ENCODE measurements around the gene IER2. TPM values are rescaled to one million over a fixed set of nuclear protein-coding genes. Genes with fewer than 3 reads are reported as not detected.
A peak's percentile ranks its signal among the peaks of the same experiment; 100 is the strongest.
"Not testable (repeated sequence)": the region's sequence is repeated elsewhere in the genome, so short reads cannot be mapped to it uniquely, and the experiment has no call there.

IER2 gene
- total and polyA plus RNA-seq, 8 donors, result 44.6 to 408 (median 115) TPM

GRCh38 chr19:13169769-13170168 is 19.6 kb downstream of the IER2 start:
- DNase-seq, result no peak
- Histone ChIP-seq H3K4me1 (peaks cover 28 to 87% of the 10 kb centered on the region in 2 donors), H3K36me3 (no peaks in the 10 kb centered on the region), H3K27ac (peak overlapping the region in 1 of 2 donors; percentile 97), H3K4me3 (no peak overlapping the region), H3K9me3 (no peaks in the 10 kb centered on the region), H3K27me3 (no peaks in the 10 kb centered on the region)
- intact Hi-C loops (cut with DNase I), result no loop called here
- TF ChIP-seq, protein P1, sequence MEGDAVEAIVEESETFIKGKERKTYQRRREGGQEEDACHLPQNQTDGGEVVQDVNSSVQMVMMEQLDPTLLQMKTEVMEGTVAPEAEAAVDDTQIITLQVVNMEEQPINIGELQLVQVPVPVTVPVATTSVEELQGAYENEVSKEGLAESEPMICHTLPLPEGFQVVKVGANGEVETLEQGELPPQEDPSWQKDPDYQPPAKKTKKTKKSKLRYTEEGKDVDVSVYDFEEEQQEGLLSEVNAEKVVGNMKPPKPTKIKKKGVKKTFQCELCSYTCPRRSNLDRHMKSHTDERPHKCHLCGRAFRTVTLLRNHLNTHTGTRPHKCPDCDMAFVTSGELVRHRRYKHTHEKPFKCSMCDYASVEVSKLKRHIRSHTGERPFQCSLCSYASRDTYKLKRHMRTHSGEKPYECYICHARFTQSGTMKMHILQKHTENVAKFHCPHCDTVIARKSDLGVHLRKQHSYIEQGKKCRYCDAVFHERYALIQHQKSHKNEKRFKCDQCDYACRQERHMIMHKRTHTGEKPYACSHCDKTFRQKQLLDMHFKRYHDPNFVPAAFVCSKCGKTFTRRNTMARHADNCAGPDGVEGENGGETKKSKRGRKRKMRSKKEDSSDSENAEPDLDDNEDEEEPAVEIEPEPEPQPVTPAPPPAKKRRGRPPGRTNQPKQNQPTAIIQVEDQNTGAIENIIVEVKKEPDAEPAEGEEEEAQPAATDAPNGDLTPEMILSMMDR (IDR thresholded peaks at IDR 0.05), result no peak
- no peak for ATAC-seq

DNA sequence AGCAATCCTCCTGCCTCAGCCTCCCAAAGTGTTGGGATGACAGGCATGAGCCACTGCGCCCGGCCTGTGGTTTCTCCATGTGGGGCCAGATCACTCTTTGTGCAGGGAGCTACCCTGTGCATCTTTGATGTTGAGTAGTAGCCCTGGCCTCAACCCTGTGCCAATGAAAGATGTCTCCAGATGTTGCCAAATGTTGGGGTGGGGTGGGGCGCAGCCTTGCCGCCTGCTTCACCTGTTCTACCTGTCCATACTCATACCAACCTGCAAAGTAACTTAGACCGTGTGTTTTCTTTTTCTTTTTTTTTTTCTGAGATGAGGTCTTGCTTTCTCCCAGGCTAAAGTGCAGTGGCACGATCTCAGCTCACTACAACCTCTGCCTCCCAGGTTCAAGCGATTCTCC is 20.9 kb downstream of the IER2 start:
- TF ChIP-seq, protein P1 (IDR thresholded peaks at IDR 0.05), result no peak
- intact Hi-C loops (cut with DNase I), result no loop called here
- Histone ChIP-seq H3K9me3 (no peaks in the 10 kb centered on the region), H3K4me1 (peaks cover 22 to 73% of the 10 kb centered on the region in 2 donors), H3K36me3 (no peaks in the 10 kb centered on the region), H3K27me3 (no peaks in the 10 kb centered on the region), H3K4me3 (no peak overlapping the region), H3K27ac (no peak overlapping the region)
- DNase-seq (no peak), ATAC-seq (no peak)

DNA sequence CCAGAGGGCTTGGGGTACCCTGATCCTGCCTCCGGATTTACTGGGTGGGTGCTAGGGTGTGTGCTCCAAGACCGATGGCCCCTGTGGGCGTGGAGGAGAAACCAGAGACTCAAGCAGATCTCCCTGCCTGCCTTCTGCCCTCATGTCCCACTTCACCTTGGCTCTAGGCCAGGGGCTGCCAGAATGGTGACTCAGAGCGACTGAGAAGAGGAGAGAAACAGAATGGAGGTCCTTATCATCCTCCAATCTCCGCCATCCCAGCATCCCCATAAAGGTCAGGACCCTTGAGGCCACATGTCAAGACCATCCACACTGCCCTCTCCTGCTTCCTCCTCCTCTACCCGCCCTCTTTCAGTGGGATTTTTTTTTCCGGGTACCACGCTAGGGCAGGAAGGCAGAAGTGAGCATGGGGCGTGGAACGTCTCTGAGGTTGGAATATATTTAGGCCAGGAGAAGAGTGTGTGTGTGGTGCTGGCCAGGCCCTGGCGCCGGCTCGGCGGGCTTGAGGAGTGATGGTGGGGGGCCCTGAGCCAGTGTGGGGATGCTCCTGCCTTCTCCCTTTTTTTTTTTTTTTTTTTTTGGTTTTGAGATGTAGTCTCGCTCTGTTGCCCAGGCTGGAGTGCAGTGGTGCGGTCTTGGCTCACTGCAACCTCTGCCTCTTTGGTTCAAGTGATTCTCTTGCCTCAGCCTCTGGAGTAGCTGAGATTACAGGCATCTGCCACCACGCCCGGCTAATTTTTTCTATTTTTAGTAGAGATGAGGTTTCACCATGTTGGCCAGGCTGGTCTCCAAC is 22.3 kb downstream of the IER2 start:
- DNase-seq, result peak in 3 of 4 donors; percentile 56 to 95 (median 84)
- Histone ChIP-seq H3K4me3 (peak overlapping the region in 1 of 2 donors; percentile 22), H3K9me3 (no peaks in the 10 kb centered on the region), H3K27ac (peak overlapping the region; percentile 61 to 72), H3K4me1 (peaks cover 14 to 59% of the 10 kb centered on the region in 2 donors), H3K27me3 (no peaks in the 10 kb centered on the region), H3K36me3 (no peaks in the 10 kb centered on the region)
- peak; percentile 46 for ATAC-seq
- TF ChIP-seq, protein P1 (IDR thresholded peaks at IDR 0.05), result no peak
- intact Hi-C loops (cut with DNase I), result no loop called here

GRCh38 chr19:13173139-13173737 is 23.0 kb downstream of the IER2 start:
- no peaks in the 10 kb centered on the region for H3K36me3 ChIP-seq
- TF ChIP-seq, protein P1 (IDR thresholded peaks at IDR 0.05), result no peak
- H3K4me1 ChIP-seq, result peaks cover 14 to 53% of the 10 kb centered on the region in 2 donors
- intact Hi-C loops (cut with DNase I), result no loop called here
- no peak overlapping the region for H3K4me3 ChIP-seq
- no peaks in the 10 kb centered on the region for H3K9me3 ChIP-seq
- DNase-seq, result no peak
- peak overlapping the region; percentile 61 to 72 for H3K27ac ChIP-seq
- H3K27me3 ChIP-seq, result no peaks in the 10 kb centered on the region
- ATAC-seq, result no peak

DNA sequence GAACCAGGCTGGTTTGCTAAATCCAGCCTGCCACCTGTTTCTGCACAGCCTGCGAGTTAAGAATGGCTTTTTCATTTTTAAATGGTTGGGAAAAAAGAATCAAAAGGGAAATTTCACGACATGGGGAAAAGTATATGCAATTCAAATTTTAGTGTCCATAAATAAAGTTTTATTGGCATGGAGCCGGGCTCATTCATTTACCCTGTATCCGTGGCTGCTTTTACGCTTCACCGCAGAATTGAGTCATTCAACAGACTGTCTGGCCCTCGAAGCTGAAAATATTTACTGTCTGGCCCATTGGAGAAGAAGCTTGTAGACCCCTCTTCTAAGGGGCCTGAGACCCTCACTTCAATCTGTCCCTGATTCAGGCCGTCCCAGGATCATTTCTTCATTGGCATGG is 26.1 kb downstream of the IER2 start:
- intact Hi-C loops (cut with DNase I), result no loop called here
- H3K27ac ChIP-seq, result no peak overlapping the region
- ATAC-seq, result no peak

DNA sequence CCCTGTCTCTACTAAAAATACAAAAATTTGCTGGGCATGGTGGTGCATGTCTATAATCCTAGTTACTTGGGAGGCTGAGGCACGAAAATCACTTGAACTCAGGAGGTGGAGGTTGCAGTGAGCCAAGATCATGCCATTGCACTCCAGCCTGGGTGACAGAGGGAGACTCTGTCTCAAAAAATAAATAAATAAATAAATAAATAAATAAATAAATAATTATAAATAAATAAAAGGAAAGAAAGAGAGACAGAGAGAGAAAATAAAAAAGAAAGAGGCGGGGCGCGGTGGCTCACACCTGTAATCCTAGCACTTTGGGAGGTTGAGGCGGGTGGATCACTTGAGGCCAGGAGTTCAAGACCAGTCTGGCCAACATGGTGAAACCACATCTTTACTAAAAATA is 27.4 kb downstream of the IER2 start:
- H3K4me3 ChIP-seq; H3K27ac ChIP-seq; intact Hi-C loops (cut with DNase I); DNase-seq; ATAC-seq; H3K27me3 ChIP-seq; H3K36me3 ChIP-seq; H3K9me3 ChIP-seq: not testable (repeated sequence)
- H3K4me1 ChIP-seq, result peaks cover 13 to 20% of the 10 kb centered on the region in 2 donors

More for the DNA sequence above, 26.1 kb downstream of the IER2 start:
- H3K9me3 ChIP-seq, result no peaks in the 10 kb centered on the region
- TF ChIP-seq, protein P1 (IDR thresholded peaks at IDR 0.05), result no peak
- no peak overlapping the region for H3K4me3 ChIP-seq
- no peaks in the 10 kb centered on the region for H3K36me3 ChIP-seq
- peaks cover 14 to 22% of the 10 kb centered on the region in 2 donors for H3K4me1 ChIP-seq
- DNase-seq, result no peak
- H3K27me3 ChIP-seq, result no peaks in the 10 kb centered on the region

DNA sequence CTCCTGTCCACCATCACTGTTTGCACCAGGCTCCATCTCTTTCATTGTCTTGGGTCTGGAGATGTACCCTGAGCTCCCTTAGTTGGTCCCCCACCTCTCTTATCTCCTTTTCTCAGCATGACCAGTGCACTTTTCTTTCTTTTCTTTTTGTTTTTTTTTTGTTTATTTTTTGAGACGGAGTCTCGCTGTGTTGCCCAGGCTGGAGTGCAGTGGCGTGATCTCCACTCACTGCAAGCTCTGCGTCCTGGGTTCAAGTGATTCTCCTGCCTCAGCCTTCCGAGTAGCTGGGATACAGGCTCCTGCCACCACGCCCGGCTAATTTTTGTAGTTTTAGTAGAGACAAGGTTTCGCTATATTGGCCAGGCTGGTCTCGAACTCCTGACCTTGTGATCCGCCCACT is 28.1 kb downstream of the IER2 start:
- H3K27ac ChIP-seq; ATAC-seq; H3K36me3 ChIP-seq; H3K27me3 ChIP-seq; H3K9me3 ChIP-seq; H3K4me3 ChIP-seq; DNase-seq; intact Hi-C loops (cut with DNase I): not testable (repeated sequence)
- peaks cover 6 to 13% of the 10 kb centered on the region in 2 donors for H3K4me1 ChIP-seq
